Measurements from ENCODE around the gene ZNF423.
"Not testable (repeated sequence)": the region's sequence is repeated elsewhere in the genome, so short reads cannot be mapped to it uniquely, and the experiment has no call there.

The ZNF423 gene

GRCh38 chr16:49506058-49507013, 349.6 kb downstream of the ZNF423 start:
- 80 to 89% methylated on average over 8 of the region's 8 CpGs for WGBS, 2 experiments (ENCODE audit: insufficient coverage in 2 of 2)
- not testable (repeated sequence) for H3K4me3 ChIP-seq (ENCODE audit: extremely low read depth, insufficient read depth, low read length, poor library complexity, severe bottlenecking); H3K4me1 ChIP-seq (ENCODE audit: control insufficient read depth, insufficient read depth, low read length, poor library complexity, severe bottlenecking); H3K9me3 ChIP-seq (ENCODE audit: control insufficient read depth, low read length); H3K27ac ChIP-seq (ENCODE audit: low read depth, low read length, severe bottlenecking); H3K36me3 ChIP-seq (ENCODE audit: control insufficient read depth, insufficient read depth, low read length)

GRCh38 chr16:49505556-49505955, 350.4 kb downstream of the ZNF423 start:
- peaks cover under 1% of the 10 kb centered on the region for H3K36me3 ChIP-seq (ENCODE audit: control insufficient read depth, insufficient read depth, low read length)
- H3K9me3 ChIP-seq (ENCODE audit: control insufficient read depth, low read length), result no peaks in the 10 kb centered on the region
- WGBS, 2 experiments (ENCODE audit: insufficient coverage in 2 of 2), result 97 to 98% methylated on average over 5 to 6 of the region's 6 CpGs
- H3K27ac ChIP-seq (ENCODE audit: low read depth, low read length, severe bottlenecking), result no peak overlapping the region
- no peaks in the 10 kb centered on the region for H3K4me1 ChIP-seq (ENCODE audit: control insufficient read depth, insufficient read depth, low read length, poor library complexity, severe bottlenecking)
- no peak overlapping the region for H3K4me3 ChIP-seq (ENCODE audit: extremely low read depth, insufficient read depth, low read length, poor library complexity, severe bottlenecking)

- Histone ChIP-seq H3K4me3 (ENCODE audit: extremely low read depth, insufficient read depth, low read length, poor library complexity, severe bottlenecking) (no peak overlapping the region), H3K9me3 (ENCODE audit: control insufficient read depth, low read length) (no peaks in the 10 kb centered on the region), H3K27ac (ENCODE audit: low read depth, low read length, severe bottlenecking) (no peak overlapping the region), H3K36me3 (ENCODE audit: control insufficient read depth, insufficient read depth, low read length) (no peaks in the 10 kb centered on the region), H3K4me1 (ENCODE audit: control insufficient read depth, insufficient read depth, low read length, poor library complexity, severe bottlenecking) (no peaks in the 10 kb centered on the region)
- WGBS, 2 experiments (ENCODE audit: insufficient coverage in 2 of 2), result 95 to 100% methylated on average over 2 of the region's 2 CpGs
Observed at GRCh38 chr16:49504626-49505025, 351.3 kb downstream of the ZNF423 start.

- no peaks in the 10 kb centered on the region for H3K9me3 ChIP-seq (ENCODE audit: control insufficient read depth, low read length)
- no peaks in the 10 kb centered on the region for H3K36me3 ChIP-seq (ENCODE audit: control insufficient read depth, insufficient read depth, low read length)
- WGBS, 2 experiments (ENCODE audit: insufficient coverage in 2 of 2), result 68 to 73% methylated on average over 2 of the region's 2 CpGs
- no peak overlapping the region for H3K4me3 ChIP-seq (ENCODE audit: extremely low read depth, insufficient read depth, low read length, poor library complexity, severe bottlenecking)
- no peak overlapping the region for H3K27ac ChIP-seq (ENCODE audit: low read depth, low read length, severe bottlenecking)
- no peaks in the 10 kb centered on the region for H3K4me1 ChIP-seq (ENCODE audit: control insufficient read depth, insufficient read depth, low read length, poor library complexity, severe bottlenecking)
Observed at GRCh38 chr16:49504023-49504364, 351.9 kb downstream of the ZNF423 start.

- Histone ChIP-seq H3K9me3 (ENCODE audit: control insufficient read depth, low read length) (no peaks in the 10 kb centered on the region), H3K27ac (ENCODE audit: low read depth, low read length, severe bottlenecking) (no peak overlapping the region), H3K36me3 (ENCODE audit: control insufficient read depth, insufficient read depth, low read length) (no peaks in the 10 kb centered on the region), H3K4me3 (ENCODE audit: extremely low read depth, insufficient read depth, low read length, poor library complexity, severe bottlenecking) (no peak overlapping the region), H3K4me1 (ENCODE audit: control insufficient read depth, insufficient read depth, low read length, poor library complexity, severe bottlenecking) (no peaks in the 10 kb centered on the region)
- WGBS, 2 experiments (ENCODE audit: insufficient coverage in 2 of 2), result 86 to 93% methylated on average over 12 to 16 of the region's 17 CpGs
Observed at GRCh38 chr16:49503256-49504022, 352.5 kb downstream of the ZNF423 start.

- no peaks in the 10 kb centered on the region for H3K9me3 ChIP-seq (ENCODE audit: control insufficient read depth, low read length)
- no peaks in the 10 kb centered on the region for H3K4me1 ChIP-seq (ENCODE audit: control insufficient read depth, insufficient read depth, low read length, poor library complexity, severe bottlenecking)
- no peak overlapping the region for H3K4me3 ChIP-seq (ENCODE audit: extremely low read depth, insufficient read depth, low read length, poor library complexity, severe bottlenecking)
- H3K36me3 ChIP-seq (ENCODE audit: control insufficient read depth, insufficient read depth, low read length), result no peaks in the 10 kb centered on the region
- WGBS, 2 experiments (ENCODE audit: insufficient coverage in 2 of 2), result 78 to 91% methylated on average over 6 to 9 of the region's 13 CpGs
- no peak overlapping the region for H3K27ac ChIP-seq (ENCODE audit: low read depth, low read length, severe bottlenecking)
Observed at GRCh38 chr16:49502136-49502881, 353.6 kb downstream of the ZNF423 start.

GRCh38 chr16:49499869-49500610, 355.9 kb downstream of the ZNF423 start:
- no peaks in the 10 kb centered on the region for H3K9me3 ChIP-seq (ENCODE audit: control insufficient read depth, low read length)
- H3K4me1 ChIP-seq (ENCODE audit: control insufficient read depth, insufficient read depth, low read length, poor library complexity, severe bottlenecking), result no peaks in the 10 kb centered on the region
- WGBS, 2 experiments (ENCODE audit: insufficient coverage in 2 of 2), result 90 to 97% methylated on average over 4 to 5 of the region's 7 CpGs
- no peak overlapping the region for H3K4me3 ChIP-seq (ENCODE audit: extremely low read depth, insufficient read depth, low read length, poor library complexity, severe bottlenecking)
- no peaks in the 10 kb centered on the region for H3K36me3 ChIP-seq (ENCODE audit: control insufficient read depth, insufficient read depth, low read length)
- H3K27ac ChIP-seq (ENCODE audit: low read depth, low read length, severe bottlenecking), result no peak overlapping the region

GRCh38 chr16:49499414-49499785, 356.5 kb downstream of the ZNF423 start:
- Histone ChIP-seq H3K4me1 (ENCODE audit: control insufficient read depth, insufficient read depth, low read length, poor library complexity, severe bottlenecking) (no peaks in the 10 kb centered on the region), H3K4me3 (ENCODE audit: extremely low read depth, insufficient read depth, low read length, poor library complexity, severe bottlenecking) (no peak overlapping the region), H3K9me3 (ENCODE audit: control insufficient read depth, low read length) (no peaks in the 10 kb centered on the region), H3K27ac (ENCODE audit: low read depth, low read length, severe bottlenecking) (no peak overlapping the region), H3K36me3 (ENCODE audit: control insufficient read depth, insufficient read depth, low read length) (no peaks in the 10 kb centered on the region)
- WGBS, 2 experiments (ENCODE audit: insufficient coverage in 2 of 2), result 89 to 96% methylated on average over 5 to 7 of the region's 10 CpGs

GRCh38 chr16:49498666-49499413, 357.1 kb downstream of the ZNF423 start:
- H3K36me3 ChIP-seq (ENCODE audit: control insufficient read depth, insufficient read depth, low read length), result no peaks in the 10 kb centered on the region
- H3K9me3 ChIP-seq (ENCODE audit: control insufficient read depth, low read length), result no peaks in the 10 kb centered on the region
- WGBS, 2 experiments (ENCODE audit: insufficient coverage in 2 of 2), result 81 to 88% methylated on average over 16 to 18 of the region's 20 CpGs
- no peaks in the 10 kb centered on the region for H3K4me1 ChIP-seq (ENCODE audit: control insufficient read depth, insufficient read depth, low read length, poor library complexity, severe bottlenecking)
- no peak overlapping the region for H3K27ac ChIP-seq (ENCODE audit: low read depth, low read length, severe bottlenecking)
- H3K4me3 ChIP-seq (ENCODE audit: extremely low read depth, insufficient read depth, low read length, poor library complexity, severe bottlenecking), result no peak overlapping the region
